Activated B cell treated with CpG ODN at 0.5 μM for 24 hours (primary cell): ENCODE measurements around the gene SLC34A2. TPM values are rescaled to one million over a fixed set of nuclear protein-coding genes. Genes with fewer than 3 reads are reported as not detected.

Experiments
- ATAC-seq: fragments of 200-7000 bp; cut with Tn5 transposase; one replicate; pipeline ENCODE4 v1.10.0; 2021; ENCODE audit warnings: low read depth, mild to moderate bottlenecking, moderate library complexity
- CTCF ChIA-PET: fragments of 350-600 bp; sonication (Branson Sonifier 250); formaldehyde crosslinking; loops from one replicate; lab custom pipeline; 2021; ENCODE audit warnings: antibody characterized with exemption; lab: Charles Lee
- POLR2A ChIA-PET: fragments of 350-600 bp; sonication (Branson Sonifier 250); formaldehyde crosslinking; loops from one replicate; lab custom pipeline; 2021; ENCODE audit warnings: antibody characterized with exemption; lab: Charles Lee
- DNase-seq: peaks from one replicate; pipeline ENCODE4 v3.0.0; 2022
- H3K27ac Mint-ChIP-seq: one replicate; pipeline ENCODE4 v1.8.0; 2020; ENCODE audit warnings: mixed read lengths
- H3K27me3 Mint-ChIP-seq: one replicate; pipeline ENCODE4 v1.8.0; 2021; ENCODE audit warnings: mixed read lengths
- H3K36me3 Mint-ChIP-seq: one replicate; pipeline ENCODE4 v1.8.0; 2021; ENCODE audit warnings: low read depth, mixed read lengths
- H3K4me1 Mint-ChIP-seq: one replicate; pipeline ENCODE4 v1.8.0; 2021; ENCODE audit warnings: mixed read lengths
- H3K4me3 Mint-ChIP-seq: one replicate; pipeline ENCODE4 v1.8.0; 2020; ENCODE audit warnings: mild to moderate bottlenecking, mixed read lengths
- H3K9me3 Mint-ChIP-seq: one replicate; pipeline ENCODE4 v1.8.0; 2020; ENCODE audit warnings: mixed read lengths
- intact Hi-C: fragments of 100-400 bp; cut with micrococcal nuclease; formaldehyde crosslinking; loops from one replicate; pipeline ENCODE4 v1.15.1; 2024
- total RNA-seq: library from RNA; stranded (reverse); gene quantifications from 2 replicates; pipeline ENCODE4 v1.2.3, GENCODE V29; 2022
- TF ChIP-seq, protein P1 (sequence below): fragments of 200-600 bp; IDR thresholded peaks from one replicate; pipeline ENCODE4 v1.8.0; 2022; ENCODE audit warnings: antibody characterized with exemption, mild to moderate bottlenecking

The SLC34A2 gene
- total RNA-seq, 1 donor from 2014 or later = not detected

DNA sequence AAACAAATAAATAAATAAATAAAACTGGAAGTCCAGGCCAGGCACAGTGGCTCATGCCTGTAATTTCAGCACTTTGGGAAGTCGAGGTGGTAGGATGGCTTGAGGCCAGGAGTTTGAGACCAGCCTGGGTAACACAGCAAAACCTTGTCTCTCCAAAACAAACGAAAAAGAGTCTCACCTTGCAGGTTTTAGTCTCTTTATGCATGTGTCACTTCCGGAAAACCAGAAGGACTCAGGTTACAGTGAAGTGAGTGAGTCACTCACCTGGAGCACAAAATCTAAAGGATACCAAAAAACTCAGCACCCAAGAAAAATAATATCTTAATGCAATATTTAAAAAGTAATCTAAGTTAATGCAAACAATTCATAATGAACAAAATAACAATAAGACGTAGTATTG is 20.1 kb upstream of the SLC34A2 start:
- Mint-ChIP-seq H3K9me3 (no peaks in the 10 kb centered on the region), H3K36me3 (no peaks in the 10 kb centered on the region), H3K4me3 (no peak overlapping the region), H3K27me3 (peaks cover 2% of the 10 kb centered on the region), H3K27ac (no peak overlapping the region), H3K4me1 (no peaks in the 10 kb centered on the region)
- CTCF ChIA-PET = no interaction called here
- DNase-seq = no peak
- no peak for ATAC-seq
- TF ChIP-seq, protein P1, sequence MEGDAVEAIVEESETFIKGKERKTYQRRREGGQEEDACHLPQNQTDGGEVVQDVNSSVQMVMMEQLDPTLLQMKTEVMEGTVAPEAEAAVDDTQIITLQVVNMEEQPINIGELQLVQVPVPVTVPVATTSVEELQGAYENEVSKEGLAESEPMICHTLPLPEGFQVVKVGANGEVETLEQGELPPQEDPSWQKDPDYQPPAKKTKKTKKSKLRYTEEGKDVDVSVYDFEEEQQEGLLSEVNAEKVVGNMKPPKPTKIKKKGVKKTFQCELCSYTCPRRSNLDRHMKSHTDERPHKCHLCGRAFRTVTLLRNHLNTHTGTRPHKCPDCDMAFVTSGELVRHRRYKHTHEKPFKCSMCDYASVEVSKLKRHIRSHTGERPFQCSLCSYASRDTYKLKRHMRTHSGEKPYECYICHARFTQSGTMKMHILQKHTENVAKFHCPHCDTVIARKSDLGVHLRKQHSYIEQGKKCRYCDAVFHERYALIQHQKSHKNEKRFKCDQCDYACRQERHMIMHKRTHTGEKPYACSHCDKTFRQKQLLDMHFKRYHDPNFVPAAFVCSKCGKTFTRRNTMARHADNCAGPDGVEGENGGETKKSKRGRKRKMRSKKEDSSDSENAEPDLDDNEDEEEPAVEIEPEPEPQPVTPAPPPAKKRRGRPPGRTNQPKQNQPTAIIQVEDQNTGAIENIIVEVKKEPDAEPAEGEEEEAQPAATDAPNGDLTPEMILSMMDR = no peak
- POLR2A ChIA-PET = no interaction called here
- intact Hi-C loops = no loop called here

DNA sequence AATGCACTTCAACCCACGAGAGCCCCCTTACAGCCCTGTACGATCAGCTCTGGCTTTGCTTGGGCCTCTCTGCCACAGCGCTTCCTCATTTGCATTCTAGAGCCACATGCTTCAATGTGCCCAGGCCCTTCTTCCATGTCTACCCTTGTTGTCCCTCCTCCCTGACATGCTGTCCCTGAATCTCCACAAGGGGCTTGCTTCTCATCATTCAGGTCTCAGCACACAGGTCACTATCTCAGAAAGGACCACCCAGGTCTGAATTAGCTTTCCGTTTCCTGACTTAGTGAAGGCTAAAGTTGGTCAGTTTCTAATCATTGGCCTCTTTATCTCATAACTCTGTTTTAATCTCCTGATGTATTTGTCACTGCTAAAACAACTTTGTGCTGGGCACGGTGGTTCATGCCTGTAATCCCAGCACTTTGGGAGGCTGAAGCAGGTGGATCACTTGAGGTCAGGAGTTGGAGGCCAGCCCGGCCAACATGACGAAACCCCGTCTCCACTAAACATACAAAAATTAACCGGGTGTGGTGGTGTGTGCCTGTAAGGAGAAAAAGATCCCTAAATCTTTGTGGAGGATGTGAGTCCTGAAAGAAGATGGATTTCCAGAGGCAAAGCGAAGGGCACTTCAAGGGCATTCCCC is 17.9 kb upstream of the SLC34A2 start:
- H3K4me3 Mint-ChIP-seq = no peak overlapping the region
- H3K4me1 Mint-ChIP-seq = no peaks in the 10 kb centered on the region
- ChIA-PET POLR2A (no interaction called here), CTCF (no interaction called here)
- TF ChIP-seq, protein P1 = no peak
- DNase-seq = no peak
- intact Hi-C loops = no loop called here
- no peak for ATAC-seq
- H3K27ac Mint-ChIP-seq = no peak overlapping the region
- no peaks in the 10 kb centered on the region for H3K27me3 Mint-ChIP-seq
- no peaks in the 10 kb centered on the region for H3K36me3 Mint-ChIP-seq
- no peaks in the 10 kb centered on the region for H3K9me3 Mint-ChIP-seq

DNA sequence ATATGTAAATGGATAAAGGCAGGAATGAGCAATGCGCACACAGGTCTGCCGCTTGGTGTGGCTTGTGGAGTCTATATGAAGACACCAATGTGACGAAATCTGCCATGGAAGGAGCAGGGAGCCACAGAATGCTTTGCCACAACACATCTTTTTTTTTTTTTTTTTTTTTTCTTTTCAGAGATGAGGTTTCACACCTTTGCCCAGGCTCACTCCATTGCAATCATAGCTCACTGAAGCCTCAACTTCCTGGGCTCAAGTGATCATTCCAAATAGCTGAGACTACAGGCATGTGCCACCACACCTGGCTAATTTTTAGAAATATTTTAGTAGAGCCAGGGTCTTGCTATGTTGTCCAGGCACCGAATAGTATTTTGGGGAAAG is 17.4 kb upstream of the SLC34A2 start:
- Mint-ChIP-seq H3K4me1 (no peaks in the 10 kb centered on the region), H3K9me3 (no peaks in the 10 kb centered on the region), H3K27me3 (no peaks in the 10 kb centered on the region), H3K36me3 (no peaks in the 10 kb centered on the region), H3K27ac (no peak overlapping the region), H3K4me3 (no peak overlapping the region)
- no peak for DNase-seq
- ChIA-PET CTCF (no interaction called here), POLR2A (no interaction called here)
- TF ChIP-seq, protein P1 = no peak
- intact Hi-C loops = no loop called here
- no peak for ATAC-seq

GRCh38 chr4:25638806-25639205 is 16.8 kb upstream of the SLC34A2 start:
- H3K27ac Mint-ChIP-seq = no peak overlapping the region
- no peak for DNase-seq
- no peaks in the 10 kb centered on the region for H3K4me1 Mint-ChIP-seq
- TF ChIP-seq, protein P1 = no peak
- ChIA-PET POLR2A (no interaction called here), CTCF (no interaction called here)
- ATAC-seq = no peak
- H3K9me3 Mint-ChIP-seq = no peaks in the 10 kb centered on the region
- H3K27me3 Mint-ChIP-seq = no peaks in the 10 kb centered on the region
- intact Hi-C loops = no loop called here
- H3K36me3 Mint-ChIP-seq = no peaks in the 10 kb centered on the region
- no peak overlapping the region for H3K4me3 Mint-ChIP-seq

DNA sequence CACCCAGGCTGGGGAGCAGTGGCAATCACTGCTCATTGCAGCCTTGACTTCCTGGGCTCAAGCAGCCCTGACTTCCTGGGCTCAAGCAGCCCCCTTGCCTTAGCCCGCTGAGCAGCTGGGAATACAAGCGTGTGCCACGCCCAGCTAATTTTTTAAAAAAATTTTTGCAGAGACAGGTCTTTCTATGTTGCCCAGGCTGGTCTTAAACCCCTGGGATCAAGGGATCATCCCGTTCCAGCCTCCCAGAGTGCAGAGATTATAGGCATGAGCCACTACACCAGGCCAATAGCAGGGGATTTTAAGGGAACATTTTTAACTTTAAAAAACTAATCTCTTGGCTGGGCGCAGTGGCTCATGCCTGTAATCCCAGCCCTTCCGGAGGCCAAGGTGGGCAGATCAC is 5.3 kb upstream of the SLC34A2 start:
- ATAC-seq = no peak
- DNase-seq = no peak
- ChIA-PET CTCF (no interaction called here), POLR2A (no interaction called here)
- no peaks in the 10 kb centered on the region for H3K9me3 Mint-ChIP-seq
- no peak overlapping the region for H3K4me3 Mint-ChIP-seq
- H3K4me1 Mint-ChIP-seq = peaks cover 2% of the 10 kb centered on the region
- intact Hi-C loops = no loop called here
- H3K27me3 Mint-ChIP-seq = peaks cover 16% of the 10 kb centered on the region
- H3K27ac Mint-ChIP-seq = no peak overlapping the region
- H3K36me3 Mint-ChIP-seq = no peaks in the 10 kb centered on the region
- TF ChIP-seq, protein P1 = no peak
